ENCODE results near the gene GRIA2.

Gene GRIA2

DNA sequence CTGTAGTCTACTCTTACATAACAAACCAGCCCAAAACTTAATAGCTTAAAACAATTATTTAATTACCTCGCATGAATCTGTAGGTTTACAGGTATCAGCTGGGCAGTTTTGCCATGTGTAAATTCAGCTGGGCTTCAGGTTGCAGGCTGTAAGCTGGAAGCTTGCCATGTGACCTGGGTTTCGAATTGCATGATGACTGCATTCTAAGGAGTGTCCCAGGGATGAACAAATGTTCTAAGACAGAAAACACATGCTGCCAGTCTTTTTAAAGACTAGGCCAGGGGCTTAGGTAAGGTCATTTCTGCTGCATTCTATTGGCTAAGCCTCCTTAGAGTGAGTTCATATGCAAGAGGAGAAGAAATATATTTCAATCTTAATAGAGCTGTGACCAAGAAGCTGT lies 44.8 kb downstream of the GRIA2 start:
- no peak for DNase-seq

DNA sequence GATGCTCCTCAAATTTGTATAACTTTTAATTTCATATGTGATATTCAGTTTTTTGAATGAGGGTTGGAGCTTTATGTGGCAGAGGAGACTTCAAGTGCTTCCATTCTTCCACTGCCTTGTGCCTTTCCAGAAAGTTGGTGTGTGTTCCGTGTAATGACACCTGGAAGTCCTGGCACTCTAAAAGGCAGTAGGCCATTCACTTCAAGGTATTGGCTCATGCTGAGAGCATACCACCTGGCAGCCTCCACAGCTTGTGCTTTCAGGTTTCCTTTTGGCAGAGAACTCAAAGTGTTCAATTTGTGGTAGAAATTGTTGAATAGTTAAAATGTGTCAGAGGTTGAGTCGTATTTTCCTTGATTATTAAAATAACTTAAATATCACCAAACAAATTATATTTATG lies 49.6 kb downstream of the GRIA2 start:
- DNase-seq: no peak

DNA sequence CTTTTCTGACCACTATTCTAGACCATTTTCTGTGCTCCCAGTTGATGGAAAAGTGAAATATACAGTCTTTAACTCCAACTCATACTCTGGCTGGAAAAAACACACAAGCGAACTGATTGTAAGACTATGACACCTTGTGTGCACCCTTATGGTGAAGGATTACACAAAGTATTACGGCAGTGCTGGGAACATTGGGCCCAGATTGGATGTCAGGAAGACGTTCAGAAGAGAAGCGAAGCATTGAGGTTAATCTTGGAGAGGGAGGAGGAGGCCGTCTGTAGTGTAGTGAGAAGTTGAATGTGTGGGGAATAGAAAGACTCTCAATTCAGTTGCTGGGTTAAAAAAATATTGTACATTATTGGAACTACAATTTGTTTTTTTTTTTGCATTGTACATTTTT lies 50.0 kb downstream of the GRIA2 start:
- no peak for DNase-seq

DNA sequence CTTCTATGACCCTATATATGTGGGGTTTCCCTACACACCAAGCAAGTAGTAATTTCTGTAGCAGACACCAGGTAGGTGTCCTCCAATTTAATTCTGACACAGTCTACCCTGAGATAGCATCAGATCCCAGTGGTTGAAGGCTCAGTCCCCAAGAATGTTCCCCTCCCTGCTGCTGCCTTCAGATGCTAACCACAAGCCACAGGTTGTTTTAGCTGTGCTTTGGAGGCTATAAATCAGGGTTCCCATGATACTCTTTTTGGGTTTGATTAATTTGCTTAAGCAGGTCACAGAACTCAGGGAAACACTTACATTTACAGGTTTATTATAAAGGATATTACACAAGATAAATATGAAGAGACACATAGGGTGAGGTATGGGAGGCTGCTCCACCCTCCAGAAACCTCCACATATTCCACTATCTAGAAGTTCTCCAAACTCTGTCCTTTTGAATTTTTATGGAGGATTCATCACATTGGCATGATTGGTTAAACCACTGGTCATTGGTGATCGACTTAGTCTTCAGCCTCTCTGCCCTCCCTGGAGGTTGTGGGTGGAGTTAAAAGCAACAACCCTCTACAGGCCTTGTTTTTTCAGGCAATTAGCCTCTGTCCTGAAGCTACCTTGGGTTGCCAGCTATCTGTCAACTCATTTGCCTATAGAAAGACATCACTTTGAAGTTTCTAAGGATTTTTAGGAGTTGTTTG lies 50.8 kb downstream of the GRIA2 start:
- no peak for DNase-seq

GRCh38 chr4:157280673-157281072 lies 60.1 kb downstream of the GRIA2 start:
- DNase-seq: no peak

- no peak for DNase-seq
These were observed 61.5 kb downstream of the GRIA2 start for GRCh38 chr4:157282019-157282418.

- DNase-seq: no peak
These were observed 66.9 kb downstream of the GRIA2 start for GRCh38 chr4:157287445-157287844.

GRCh38 chr4:157290622-157291021 lies 70.1 kb downstream of the GRIA2 start:
- DNase-seq: no peak

- no peak for DNase-seq
These were observed 70.5 kb downstream of the GRIA2 start for GRCh38 chr4:157291071-157291470.

- DNase-seq: no peak
These were observed 73.1 kb downstream of the GRIA2 start for GRCh38 chr4:157293673-157294072.

DNA sequence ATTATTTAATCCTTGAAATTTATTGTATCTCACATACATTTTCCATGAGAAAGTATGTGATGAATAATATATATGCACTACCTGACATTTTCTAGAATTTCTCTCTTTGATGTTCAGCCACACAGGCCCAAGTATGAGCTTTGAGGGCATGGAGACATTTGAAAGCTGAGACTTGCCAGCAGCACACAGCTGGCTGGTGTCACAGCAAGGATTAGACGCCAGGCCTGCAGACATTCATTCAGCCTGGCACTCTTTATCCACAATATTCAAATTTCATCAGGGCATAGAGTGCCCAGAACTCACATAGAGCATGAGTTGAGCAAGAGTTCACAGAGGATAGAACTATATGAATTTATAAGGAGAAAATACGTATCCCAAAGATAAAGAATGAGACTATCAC lies 74.0 kb downstream of the GRIA2 start:
- DNase-seq: no peak

DNA sequence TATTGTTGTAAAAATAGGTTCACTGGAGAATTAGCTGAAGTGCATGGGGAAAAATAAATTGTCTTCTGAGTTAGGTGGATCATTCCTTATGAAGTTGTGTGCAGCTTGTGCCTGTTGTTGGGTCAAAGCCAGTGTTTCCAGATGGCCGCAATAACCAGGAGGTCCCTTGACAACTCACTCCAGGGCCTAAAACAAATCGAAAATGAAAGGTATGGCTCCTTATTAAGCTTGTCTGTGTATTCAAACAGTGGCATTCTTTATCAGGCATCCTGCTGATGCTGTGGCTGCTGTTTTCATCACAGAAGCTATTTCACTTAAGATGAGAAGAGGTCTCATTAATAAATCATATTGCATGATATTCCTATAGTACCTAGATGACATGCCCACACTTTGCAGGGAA lies 80.2 kb downstream of the GRIA2 start:
- no peak for DNase-seq

GRCh38 chr4:157303471-157303960 lies 83.0 kb downstream of the GRIA2 start:
- DNase-seq: no peak

DNA sequence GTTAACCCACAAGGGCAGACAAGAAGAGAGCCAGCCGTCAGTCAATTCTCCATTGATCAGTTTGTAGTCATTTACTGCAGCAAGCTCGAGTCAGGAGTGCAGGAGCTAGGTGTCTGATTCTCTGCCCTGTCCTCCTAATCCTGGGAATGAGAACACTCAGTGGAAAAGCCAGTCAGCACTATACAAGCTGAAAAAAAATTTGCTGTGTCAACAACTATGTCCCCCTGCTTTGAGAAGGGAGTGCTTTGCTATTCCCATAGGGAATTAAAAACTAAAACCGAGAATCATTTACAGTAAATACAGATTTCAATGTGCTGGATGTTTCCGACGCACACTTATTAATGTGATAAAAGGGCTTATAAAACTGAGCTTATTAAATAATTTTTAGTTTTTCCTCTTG lies 84.2 kb downstream of the GRIA2 start:
- DNase-seq: no peak

DNA sequence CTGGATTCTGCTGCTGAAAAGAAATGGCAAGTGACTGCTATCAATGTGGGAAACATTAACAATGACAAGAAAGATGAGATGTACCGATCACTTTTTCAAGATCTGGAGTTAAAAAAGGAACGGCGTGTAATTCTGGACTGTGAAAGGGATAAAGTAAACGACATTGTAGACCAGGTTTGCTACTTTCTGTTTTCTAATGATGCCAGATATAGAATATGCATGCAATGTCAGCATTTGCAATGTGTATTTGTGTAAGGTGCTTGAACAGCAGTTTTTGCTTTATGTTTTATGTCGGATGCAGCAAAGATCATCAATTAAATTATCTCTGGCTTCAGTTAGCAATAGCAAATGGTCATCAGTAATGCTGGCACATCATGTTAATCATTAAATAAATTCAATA lies 92.2 kb downstream of the GRIA2 start:
- no peak for DNase-seq

- DNase-seq: no peak
These were observed 94.4 kb downstream of the GRIA2 start for GRCh38 chr4:157314906-157315305.

DNA sequence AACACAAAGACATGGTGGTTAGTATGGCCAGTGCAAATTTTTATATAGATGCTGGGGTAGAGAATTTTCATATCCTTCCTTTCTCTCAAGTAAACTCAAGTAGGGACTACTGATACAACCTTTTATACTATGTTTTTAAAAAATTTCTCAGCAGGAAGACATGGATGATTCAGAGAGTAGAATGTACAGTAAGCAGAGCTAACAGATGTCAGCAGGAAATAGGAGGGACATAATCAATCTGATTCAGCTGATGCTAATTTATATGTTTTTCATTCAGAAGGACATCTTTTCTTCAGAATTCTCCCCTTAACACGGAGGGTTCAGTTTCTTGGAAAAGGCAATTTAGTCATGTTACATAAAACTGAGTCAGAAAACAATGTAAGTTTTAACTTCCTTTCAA lies 95.4 kb downstream of the GRIA2 start:
- DNase-seq: no peak

DNA sequence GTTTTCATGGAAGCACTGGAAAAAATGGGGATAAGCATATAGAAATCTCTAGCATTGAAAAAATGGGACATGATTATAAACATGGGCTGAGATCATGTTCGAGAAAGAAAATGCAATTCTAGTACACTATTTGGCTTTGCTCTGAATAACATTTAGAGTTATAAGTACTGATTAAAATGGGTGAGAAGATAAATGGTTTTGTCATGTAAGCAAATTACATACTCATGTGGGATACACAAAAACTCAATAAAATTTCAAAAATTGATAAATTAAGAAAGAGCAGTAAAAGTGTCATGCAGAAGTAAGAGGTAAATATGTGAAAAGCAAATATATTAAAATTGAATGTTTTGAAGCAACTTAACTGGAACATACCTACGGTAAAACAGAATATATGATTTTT lies 99.6 kb downstream of the GRIA2 start:
- DNase-seq: no peak

GRCh38 chr4:157327666-157328065 lies 107.1 kb downstream of the GRIA2 start:
- no peak for DNase-seq

GRCh38 chr4:157357887-157358286 lies 137.4 kb downstream of the GRIA2 start:
- no peak for DNase-seq

DNA sequence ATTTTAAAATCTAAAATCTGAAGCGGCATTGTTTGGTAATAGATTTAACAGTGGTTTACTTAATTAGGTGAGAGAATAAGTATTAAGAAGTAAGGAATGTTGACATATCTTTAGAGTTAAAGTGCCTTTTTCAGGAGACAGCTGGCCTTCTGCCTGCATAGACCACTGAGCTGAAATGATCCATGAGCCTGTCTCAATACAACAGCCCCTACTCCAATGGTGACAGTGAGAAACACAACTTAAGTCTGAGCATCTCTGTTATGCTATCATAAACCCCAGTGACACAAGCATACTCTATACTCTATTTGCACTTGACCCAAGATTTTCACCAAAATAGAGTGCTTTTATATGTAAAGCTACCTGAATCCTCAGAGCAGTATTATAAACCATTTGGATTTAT lies 137.9 kb downstream of the GRIA2 start:
- no peak for DNase-seq

GRCh38 chr4:157358851-157359250 lies 138.3 kb downstream of the GRIA2 start:
- no peak for DNase-seq

DNA sequence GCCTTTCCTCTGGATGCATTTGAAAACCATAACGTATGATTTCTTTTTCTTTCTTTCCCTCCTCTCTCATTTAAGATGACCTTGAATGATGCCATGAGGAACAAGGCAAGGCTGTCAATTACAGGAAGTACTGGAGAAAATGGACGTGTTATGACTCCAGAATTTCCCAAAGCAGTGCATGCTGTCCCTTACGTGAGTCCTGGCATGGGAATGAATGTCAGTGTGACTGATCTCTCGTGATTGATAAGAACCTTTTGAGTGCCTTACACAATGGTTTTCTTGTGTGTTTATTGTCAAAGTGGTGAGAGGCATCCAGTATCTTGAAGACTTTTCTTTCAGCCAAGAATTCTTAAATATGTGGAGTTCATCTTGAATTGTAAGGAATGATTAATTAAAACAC lies 142.8 kb downstream of the GRIA2 start:
- DNase-seq: no peak

GRCh38 chr4:157372154-157372553 lies 151.6 kb downstream of the GRIA2 start:
- no peak for DNase-seq

- DNase-seq: no peak
These were observed 152.0 kb downstream of the GRIA2 start for GRCh38 chr4:157372567-157372966.
